Stimulated activated CD8-positive, alpha-beta memory T cell treated with anti-CD3 and anti-CD28 coated beads, Interleukin-4, amount 100 ng/mL, for 1 hour (primary cell): ENCODE measurements around the gene CR2.
"Not testable (repeated sequence)": the region's sequence is repeated elsewhere in the genome, so short reads cannot be mapped to it uniquely, and the experiment has no call there.

Source experiments
- DNase-seq, 2 donors: peaks; one replicate each; pipeline ENCODE4 v3.0.0-alpha.2; 2020; ENCODE audit warnings: low read depth in 2 of 2, low spot score in 1 of 2

Gene CR2

GRCh38 chr1:207444514-207445217, 9.5 kb upstream of the CR2 start:
- no peak for DNase-seq

GRCh38 chr1:207453710-207454045, 450 bp upstream of the CR2 start:
- no peak for DNase-seq

GRCh38 chr1:207455183-207455754, 1.1 kb downstream of the CR2 start:
- no peak for DNase-seq

GRCh38 chr1:207458414-207458813, 4.3 kb downstream of the CR2 start:
- no peak for DNase-seq

GRCh38 chr1:207459008-207459407, 4.9 kb downstream of the CR2 start:
- DNase-seq = no peak

GRCh38 chr1:207461649-207462048, 7.5 kb downstream of the CR2 start:
- no peak for DNase-seq

GRCh38 chr1:207462535-207462934, 8.4 kb downstream of the CR2 start:
- no peak for DNase-seq

- DNase-seq = no peak
Measured at GRCh38 chr1:207463021-207463420, 8.9 kb downstream of the CR2 start.

GRCh38 chr1:207463571-207463970, 9.4 kb downstream of the CR2 start:
- DNase-seq = no peak

GRCh38 chr1:207470927-207471326, 16.8 kb downstream of the CR2 start:
- DNase-seq = no peak

GRCh38 chr1:207474210-207474609, 20.1 kb downstream of the CR2 start:
- no peak for DNase-seq

- no peak for DNase-seq
Measured at GRCh38 chr1:207486198-207486597, 32.1 kb downstream of the CR2 start.

GRCh38 chr1:207487636-207488035, 33.5 kb downstream of the CR2 start:
- DNase-seq = no peak

GRCh38 chr1:207493212-207493611, 39.1 kb downstream of the CR2 start:
- DNase-seq = no peak

GRCh38 chr1:207494171-207494570, 40.0 kb downstream of the CR2 start:
- no peak for DNase-seq

- not testable (repeated sequence) for DNase-seq
Measured at GRCh38 chr1:207495281-207495680, 41.2 kb downstream of the CR2 start.

- peak; percentile 3 to 10 for DNase-seq
Measured at GRCh38 chr1:207495801-207496792, 42.0 kb downstream of the CR2 start, which contains the start of gene CR1. CR1 (plus strand) TSS chr1:207496157; CDS start chr1:207496268, 111 bp downstream.

GRCh38 chr1:207497941-207498340, 43.8 kb downstream of the CR2 start:
- no peak for DNase-seq

GRCh38 chr1:207499573-207499972, 45.4 kb downstream of the CR2 start:
- DNase-seq = peak; percentile 22 to 38

- no peak for DNase-seq
Measured at GRCh38 chr1:207500306-207500705, 46.2 kb downstream of the CR2 start.

- DNase-seq = no peak
Measured at GRCh38 chr1:207501071-207501470, 46.9 kb downstream of the CR2 start.

- DNase-seq = no peak
Measured at GRCh38 chr1:207502726-207503125, 48.6 kb downstream of the CR2 start.
